GM20431 (cell line): Measurements from ENCODE around the gene TMEM208.

Experiments
- in situ Hi-C: fragments of 300-500 bp; cut with MseI, MboI; formaldehyde crosslinking; loops from one replicate; pipeline ENCODE4 v1.15.0; 2020; ENCODE audit warnings: low sequenced_read_pairs; ENCODE audit not compliant: unreplicated experiment

Gene TMEM208

GRCh38 chr16:67248073-67248400 lies 21.1 kb downstream of the TMEM208 start:
- in situ Hi-C loops, result no loop called here

GRCh38 chr16:67248401-67249177 lies 21.7 kb downstream of the TMEM208 start, which contains the start of gene SLC9A5:
TSS of gene SLC9A5 (plus strand) at chr16:67248979. CDS start at chr16:67249015, 36 bp downstream.
- in situ Hi-C loops, result no loop called here

GRCh38 chr16:67249178-67250044 lies 22.5 kb downstream of the TMEM208 start:
- in situ Hi-C loops, result no loop called here

GRCh38 chr16:67250045-67250327 lies 23.1 kb downstream of the TMEM208 start:
- in situ Hi-C loops, result no loop called here

- in situ Hi-C loops, result no loop called here
Measured at GRCh38 chr16:67252609-67253497, 25.9 kb downstream of the TMEM208 start.

- in situ Hi-C loops, result no loop called here
Measured at GRCh38 chr16:67254801-67255552, 28.0 kb downstream of the TMEM208 start.

GRCh38 chr16:67255553-67256221 lies 28.8 kb downstream of the TMEM208 start:
- in situ Hi-C loops, result no loop called here

GRCh38 chr16:67256701-67257230 lies 29.8 kb downstream of the TMEM208 start:
- in situ Hi-C loops, result no loop called here

- in situ Hi-C loops, result no loop called here
Measured at GRCh38 chr16:67257486-67258160, 30.7 kb downstream of the TMEM208 start.

GRCh38 chr16:67258161-67258835 lies 31.4 kb downstream of the TMEM208 start:
- in situ Hi-C loops, result no loop called here

- in situ Hi-C loops, result no loop called here
Measured at GRCh38 chr16:67259705-67260104, 32.8 kb downstream of the TMEM208 start.

GRCh38 chr16:67260426-67261063 lies 33.6 kb downstream of the TMEM208 start:
- in situ Hi-C loops, result no loop called here

- in situ Hi-C loops, result no loop called here
Measured at GRCh38 chr16:67263201-67263600, 36.3 kb downstream of the TMEM208 start.

GRCh38 chr16:67264277-67264676 lies 37.3 kb downstream of the TMEM208 start:
- in situ Hi-C loops, result no loop called here

- in situ Hi-C loops, result no loop called here
Measured at GRCh38 chr16:67264866-67265265, 37.9 kb downstream of the TMEM208 start.

- in situ Hi-C loops, result no loop called here
Measured at GRCh38 chr16:67265834-67266233, 38.9 kb downstream of the TMEM208 start.

- in situ Hi-C loops, result no loop called here
Measured at GRCh38 chr16:67268136-67268579, 41.2 kb downstream of the TMEM208 start.
